Neural progenitor cell (in vitro differentiated cells): ENCODE data around the gene C6orf136. TPM values are rescaled to one million over a fixed set of nuclear protein-coding genes. Genes with fewer than 3 reads are reported as not detected.
A peak's percentile ranks its signal among the peaks of the same experiment; 100 is the strongest.

Source experiments
- DNase-seq: peaks from one replicate; pipeline ENCODE4 v3.0.0-alpha.2; 2016; ENCODE audit warnings: low spot score
- H2AFZ ChIP-seq: fragments of 200-600 bp; sonication (generic); replicated peaks from 2 replicates; pipeline ENCODE4 v1.6.1; 2016; ENCODE audit warnings: antibody characterized with exemption
- H3F3A ChIP-seq: fragments of 200-600 bp; sonication (generic); 2 replicates; pipeline ENCODE4 v1.6.1; 2016; ENCODE audit warnings: antibody characterized with exemption, low read depth
- H3K27ac ChIP-seq: fragments of 200-600 bp; sonication (generic); 2 replicates; pipeline ENCODE4 v1.5.1; 2016; ENCODE audit warnings: mild to moderate bottlenecking
- H3K27me3 ChIP-seq: fragments of 200-600 bp; sonication (generic); 2 replicates; pipeline ENCODE4 v1.6.1; 2016; ENCODE audit warnings: mild to moderate bottlenecking, moderate library complexity
- H3K36me3 ChIP-seq: fragments of 200-600 bp; sonication (generic); 2 replicates; pipeline ENCODE4 v1.5.1; 2016
- H3K4me1 ChIP-seq: fragments of 200-600 bp; sonication (generic); 2 replicates; pipeline ENCODE4 v1.6.1; 2016; ENCODE audit warnings: mixed run types
- H3K4me2 ChIP-seq: fragments of 200-600 bp; sonication (generic); 2 replicates; pipeline ENCODE4 v1.6.1; 2016
- H3K4me3 ChIP-seq: fragments of 200-600 bp; sonication (generic); 2 replicates; pipeline ENCODE4 v1.5.1; 2016
- H3K79me2 ChIP-seq: fragments of 200-600 bp; sonication (generic); 2 replicates; pipeline ENCODE4 v1.6.1; 2016; ENCODE audit warnings: low read depth
- H3K9ac ChIP-seq: fragments of 200-600 bp; sonication (generic); 2 replicates; pipeline ENCODE4 v1.6.1; 2016
- H3K9me3 ChIP-seq: fragments of 200-600 bp; sonication (generic); 2 replicates; pipeline ENCODE4 v1.5.1; 2016; ENCODE audit warnings: low read depth
- H4K20me1 ChIP-seq: fragments of 200-600 bp; sonication (generic); 2 replicates; pipeline ENCODE4 v1.6.1; 2016; ENCODE audit warnings: low read depth
- H3K27ac Mint-ChIP-seq: 3 replicates; pipeline ENCODE4 v1.8.0; 2021; ENCODE audit warnings: mixed read lengths
- H3K27me3 Mint-ChIP-seq: 2 replicates; pipeline ENCODE4 v1.8.0; 2022; ENCODE audit warnings: low read depth, mild to moderate bottlenecking, inconsistent platforms, moderate library complexity, mixed read lengths; ENCODE audit not compliant: insufficient read depth
- H3K36me3 Mint-ChIP-seq: 3 replicates; pipeline ENCODE4 v1.8.0; 2021; ENCODE audit warnings: mixed read lengths
- H3K4me1 Mint-ChIP-seq: 3 replicates; pipeline ENCODE4 v1.8.0; 2021; ENCODE audit warnings: mixed read lengths
- H3K4me3 Mint-ChIP-seq: 3 replicates; pipeline ENCODE4 v1.8.0; 2021; ENCODE audit warnings: mild to moderate bottlenecking, moderate library complexity, mixed read lengths
- H3K9me3 Mint-ChIP-seq: 3 replicates; pipeline ENCODE4 v1.8.0; 2020; ENCODE audit warnings: mixed read lengths
- CTCF ChIP-seq: fragments of 200-600 bp; sonication (generic); IDR thresholded peaks from 2 replicates; pipeline ENCODE4 v1.5.1; 2017; ENCODE audit warnings: antibody characterized with exemption, mild to moderate bottlenecking
- EZH2 ChIP-seq: fragments of 200-600 bp; sonication (generic); IDR thresholded peaks from 2 replicates; pipeline ENCODE4 v1.6.1; 2017; ENCODE audit warnings: antibody characterized with exemption, mild to moderate bottlenecking, moderate library complexity
- EZH2phosphoT487 ChIP-seq: fragments of 200-600 bp; sonication (generic); IDR thresholded peaks from 2 replicates; pipeline ENCODE4 v1.6.1; 2017; ENCODE audit warnings: antibody characterized with exemption
- total RNA-seq: library from RNA; depleted of rRNA; stranded (reverse); fragments of >200 nt; gene quantifications from 2 replicates; pipeline ENCODE4 v1.2.3, GENCODE V29; 2015; ENCODE audit warnings: low replicate concordance

C6orf136 gene
- total RNA-seq, 1 donor from 2014 or later, result 3.7 TPM

- H3K27me3 Mint-ChIP-seq, result peaks cover 24% of the 10 kb centered on the region
- Histone ChIP-seq H3K9me3 (no peaks in the 10 kb centered on the region), H3K79me2 (peaks cover 45% of the 10 kb centered on the region), H3K4me3 (no peak overlapping the region), H3K27ac (no peak overlapping the region), H3F3A (peaks cover 23% of the 10 kb centered on the region), H4K20me1 (peaks cover 9% of the 10 kb centered on the region), H3K4me1 (peaks cover under 1% of the 10 kb centered on the region), H2AFZ (no peak overlapping the region), H3K9ac (no peak overlapping the region), H3K4me2 (no peak overlapping the region), H3K27me3 (no peaks in the 10 kb centered on the region), H3K36me3 (peaks cover 5% of the 10 kb centered on the region)
- H3K4me3 Mint-ChIP-seq, result peak overlapping the region; percentile 96
- H3K4me1 Mint-ChIP-seq, result peaks cover 21% of the 10 kb centered on the region
- no peak for DNase-seq
- TF ChIP-seq EZH2phosphoT487 (no peak), EZH2 (no peak), CTCF (no peak)
- H3K36me3 Mint-ChIP-seq, result peaks cover 27% of the 10 kb centered on the region
- no peak overlapping the region for H3K27ac Mint-ChIP-seq
- H3K9me3 Mint-ChIP-seq, result peaks cover 7% of the 10 kb centered on the region
Observed at GRCh38 chr6:30619561-30619960, 27.4 kb upstream of the C6orf136 start.

DNA sequence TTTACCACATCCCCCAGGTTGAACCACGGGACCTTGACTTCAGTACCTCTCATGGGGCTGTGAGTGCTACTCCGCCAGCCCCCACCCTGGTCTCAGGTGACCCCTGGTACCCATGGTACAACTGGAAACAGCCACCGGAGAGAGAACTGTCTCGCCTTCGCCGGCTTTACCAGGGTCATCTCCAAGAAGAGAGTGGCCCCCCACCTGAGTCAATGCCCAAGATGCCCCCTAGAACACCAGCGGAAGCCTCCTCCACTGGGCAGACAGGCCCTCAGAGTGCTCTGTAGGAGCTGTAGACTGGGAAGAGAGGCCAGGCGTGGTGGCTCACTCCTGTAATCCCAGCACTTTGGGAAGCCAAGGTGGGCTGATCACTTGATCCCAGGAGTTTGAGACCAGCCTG, 21.4 kb upstream of the C6orf136 start:
- peaks cover 25% of the 10 kb centered on the region for H3K36me3 Mint-ChIP-seq
- H3K27me3 Mint-ChIP-seq, result peaks cover 2% of the 10 kb centered on the region
- Histone ChIP-seq H3K4me1 (peaks cover 8% of the 10 kb centered on the region), H2AFZ (no peak overlapping the region), H3K4me2 (no peak overlapping the region), H3K27ac (no peak overlapping the region), H3F3A (peaks cover 10% of the 10 kb centered on the region), H3K27me3 (no peaks in the 10 kb centered on the region), H3K36me3 (peaks cover 8% of the 10 kb centered on the region), H3K9ac (no peak overlapping the region), H3K79me2 (peaks cover 22% of the 10 kb centered on the region), H4K20me1 (no peaks in the 10 kb centered on the region), H3K4me3 (no peak overlapping the region), H3K9me3 (no peaks in the 10 kb centered on the region)
- no peak overlapping the region for H3K27ac Mint-ChIP-seq
- TF ChIP-seq EZH2phosphoT487 (no peak), CTCF (no peak), EZH2 (no peak)
- H3K4me1 Mint-ChIP-seq, result peaks cover 20% of the 10 kb centered on the region
- H3K4me3 Mint-ChIP-seq, result no peak overlapping the region
- H3K9me3 Mint-ChIP-seq, result no peaks in the 10 kb centered on the region
- DNase-seq, result no peak

- peak within 1 kb of the TSS; percentile 93 for H3K4me2 ChIP-seq
- peaks cover 8% of the 10 kb centered on the region for H3K36me3 ChIP-seq
- H3K4me3 Mint-ChIP-seq, result peak within 1 kb of the TSS; percentile 93
- peaks cover 30% of the 10 kb centered on the region for H3K36me3 Mint-ChIP-seq
- peaks cover 20% of the 10 kb centered on the region for H3K4me1 Mint-ChIP-seq
- peak; percentile 51 for TF ChIP-seq CTCF
- TF ChIP-seq EZH2, result no peak
- H3F3A ChIP-seq, result peaks cover 10% of the 10 kb centered on the region
- peak within 1 kb of the TSS; percentile 82 for H3K4me3 ChIP-seq
- peak; percentile 90 for DNase-seq
- H3K9me3 Mint-ChIP-seq, result no peaks in the 10 kb centered on the region
- H3K27me3 Mint-ChIP-seq, result peaks cover 2% of the 10 kb centered on the region
- no peaks in the 10 kb centered on the region for H3K27me3 ChIP-seq
- peaks cover 8% of the 10 kb centered on the region for H3K4me1 ChIP-seq
- H3K27ac ChIP-seq, result peak within 1 kb of the TSS; percentile 68
- H4K20me1 ChIP-seq, result no peaks in the 10 kb centered on the region
- peaks cover 22% of the 10 kb centered on the region for H3K79me2 ChIP-seq
- peak within 1 kb of the TSS; percentile 90 for H2AFZ ChIP-seq
- peak within 1 kb of the TSS; percentile 80 for H3K9ac ChIP-seq
- peak within 1 kb of the TSS; percentile 90 for H3K27ac Mint-ChIP-seq
- H3K9me3 ChIP-seq, result no peaks in the 10 kb centered on the region
Observed at GRCh38 chr6:30626484-30627366, 20.2 kb upstream of the C6orf136 start, which contains the start of gene ATAT1. ATAT1 (plus strand) TSS chr6:30626874.
